HEK293T (cell line): ENCODE data around the gene SLC49A3.

ENCODE experiments used
- CTCF ChIA-PET: fragments of 350-600 bp; formaldehyde crosslinking; extraction: SDS; loops from one replicate; lab custom pipeline; 2021; ENCODE audit warnings: antibody characterized with exemption, inconsistent platforms; lab: Yijun Ruan, JAX
- POLR2A ChIA-PET: fragments of 350-600 bp; formaldehyde crosslinking; extraction: SDS; loops from one replicate; lab custom pipeline; 2020; ENCODE audit warnings: antibody characterized with exemption, inconsistent platforms; lab: Yijun Ruan, JAX
- DNase-seq: peaks from one replicate; pipeline ENCODE4 v3.0.0; 2012; ENCODE audit warnings: mixed read lengths; ENCODE audit errors: extremely low spot score
- ARNT ChIP-seq: fragments of 450-650 bp; IDR thresholded peaks from 2 replicates; pipeline ENCODE4 v1.6.1; 2017; ENCODE audit warnings: mild to moderate bottlenecking
- BHLHE40 ChIP-seq: fragments of 450-650 bp; IDR thresholded peaks from 2 replicates; pipeline ENCODE4 v1.6.1; 2016; ENCODE audit warnings: mild to moderate bottlenecking, moderate library complexity, borderline replicate concordance
- CTBP1 ChIP-seq: fragments of 450-650 bp; IDR thresholded peaks from 2 replicates; pipeline ENCODE4 v1.6.1; 2016; ENCODE audit warnings: borderline replicate concordance
- ELF4 ChIP-seq: fragments of 450-650 bp; IDR thresholded peaks from 2 replicates; pipeline ENCODE4 v1.6.1; 2017; ENCODE audit warnings: antibody characterized with exemption
- FOXA1 ChIP-seq: fragments of 450-650 bp; IDR thresholded peaks from 2 replicates; pipeline ENCODE4 v1.6.1; 2016; ENCODE audit warnings: mild to moderate bottlenecking
- FOXK2 ChIP-seq: fragments of 450-650 bp; IDR thresholded peaks from 2 replicates; pipeline ENCODE4 v1.6.1; 2016; ENCODE audit warnings: mild to moderate bottlenecking
- FOXM1 ChIP-seq: fragments of 450-650 bp; IDR thresholded peaks from 2 replicates; pipeline ENCODE4 v1.6.1; 2017; ENCODE audit warnings: mild to moderate bottlenecking, borderline replicate concordance
- HDGF ChIP-seq: fragments of 450-650 bp; IDR thresholded peaks from 2 replicates; pipeline ENCODE4 v1.6.1; 2017; ENCODE audit warnings: antibody characterized with exemption, borderline replicate concordance
- L3MBTL2 ChIP-seq: fragments of 450-650 bp; conservative IDR thresholded peaks from 2 replicates; pipeline ENCODE4 v1.6.1; 2016; ENCODE audit warnings: mild to moderate bottlenecking
- LEF1 ChIP-seq: fragments of 450-650 bp; IDR thresholded peaks from 2 replicates; pipeline ENCODE4 v1.6.1; 2017; ENCODE audit warnings: mild to moderate bottlenecking, borderline replicate concordance
- NFRKB ChIP-seq: fragments of 450-650 bp; IDR thresholded peaks from 2 replicates; pipeline ENCODE4 v1.6.1; 2016; ENCODE audit warnings: mild to moderate bottlenecking, moderate library complexity
- SP1 ChIP-seq: fragments of 450-650 bp; IDR thresholded peaks from 2 replicates; pipeline ENCODE4 v1.6.1; 2017
- SUZ12 ChIP-seq: fragments of 450-650 bp; IDR thresholded peaks from 2 replicates; pipeline ENCODE4 v1.6.1; 2016; ENCODE audit warnings: mild to moderate bottlenecking
- TARDBP ChIP-seq: fragments of 450-650 bp; IDR thresholded peaks from 2 replicates; pipeline ENCODE4 v1.6.1; 2016
- ZNF384 ChIP-seq: fragments of 450-650 bp; IDR thresholded peaks from 2 replicates; pipeline ENCODE4 v1.6.1; 2016
- TF ChIP-seq, protein P1 (sequence below): fragments of 450-650 bp; IDR thresholded peaks from 2 replicates; pipeline ENCODE4 v1.6.1; 2016

SLC49A3 gene

DNA sequence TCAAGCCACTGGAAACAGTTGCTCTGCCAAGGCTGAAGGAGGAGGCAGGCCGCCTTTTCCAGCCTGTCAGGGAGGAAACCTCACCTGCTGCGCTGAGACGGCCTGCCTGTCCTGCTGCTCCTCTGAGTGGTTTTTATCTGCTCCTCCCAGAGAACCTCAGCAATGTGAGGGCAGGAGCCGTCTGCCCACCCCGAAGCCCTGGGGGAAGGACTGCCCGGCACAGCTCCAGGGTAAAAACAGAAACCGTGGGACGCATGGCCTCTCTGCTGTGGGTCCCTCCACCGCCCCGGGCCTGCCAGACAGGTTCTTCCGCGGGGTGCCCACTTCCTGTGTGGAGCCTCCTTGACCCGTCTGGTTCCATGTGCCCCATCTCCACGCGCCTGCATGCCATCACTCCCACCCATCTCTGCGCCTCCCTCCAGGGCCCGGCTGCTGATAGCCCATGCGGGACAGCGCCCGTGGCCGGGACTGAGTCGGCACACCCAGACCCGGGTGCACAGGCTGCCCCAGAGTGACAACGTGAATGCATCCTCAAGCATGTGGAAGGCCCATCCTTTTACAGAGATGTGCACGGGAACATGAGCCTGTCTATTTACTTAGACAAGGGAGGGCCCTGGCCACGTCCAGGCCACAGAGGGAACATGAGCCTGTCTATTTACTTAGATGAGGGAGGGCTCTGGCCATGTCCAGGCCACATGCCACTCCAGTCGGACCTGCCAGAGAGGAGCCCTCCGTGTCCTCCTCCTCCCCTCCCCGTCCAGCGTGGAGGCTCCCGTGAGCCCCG is 4.0 kb upstream of the SLC49A3 start:
- POLR2A ChIA-PET, result no interaction called here
- no peak for DNase-seq
- CTCF ChIA-PET, result interaction anchor here (1.3 kb wide), 1 partner anchor 9 kb away, joined by 10 read pairs; no protein-coding TSS in a partner anchor
- no peak for TF ChIP-seq ZNF384
- TF ChIP-seq SUZ12, result no peak
- no peak for TF ChIP-seq HDGF
- TF ChIP-seq, protein P1, sequence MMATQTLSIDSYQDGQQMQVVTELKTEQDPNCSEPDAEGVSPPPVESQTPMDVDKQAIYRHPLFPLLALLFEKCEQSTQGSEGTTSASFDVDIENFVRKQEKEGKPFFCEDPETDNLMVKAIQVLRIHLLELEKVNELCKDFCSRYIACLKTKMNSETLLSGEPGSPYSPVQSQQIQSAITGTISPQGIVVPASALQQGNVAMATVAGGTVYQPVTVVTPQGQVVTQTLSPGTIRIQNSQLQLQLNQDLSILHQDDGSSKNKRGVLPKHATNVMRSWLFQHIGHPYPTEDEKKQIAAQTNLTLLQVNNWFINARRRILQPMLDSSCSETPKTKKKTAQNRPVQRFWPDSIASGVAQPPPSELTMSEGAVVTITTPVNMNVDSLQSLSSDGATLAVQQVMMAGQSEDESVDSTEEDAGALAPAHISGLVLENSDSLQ, result no peak

DNA sequence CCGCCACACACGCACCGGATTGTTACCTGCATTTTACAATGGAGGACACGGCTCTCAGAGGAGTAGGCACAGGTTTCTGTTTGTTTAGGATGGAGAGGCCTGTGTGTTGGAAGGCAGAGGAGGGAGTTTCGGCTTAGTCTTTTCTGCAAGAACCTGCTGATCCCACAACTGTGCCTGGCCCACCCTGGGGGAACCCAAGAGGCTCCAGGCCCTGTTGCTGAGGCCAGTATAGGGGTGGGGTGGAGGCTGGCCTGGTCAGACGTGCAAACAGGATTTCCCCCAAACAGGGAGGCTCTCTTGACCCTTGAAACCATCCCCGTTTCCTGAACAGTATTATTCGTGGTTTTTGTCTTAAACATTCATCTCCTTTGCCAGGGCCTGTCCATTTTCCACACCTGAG is 772 bp upstream of the SLC49A3 start:
- CTCF ChIA-PET, result no interaction called here
- POLR2A ChIA-PET, result no interaction called here
- DNase-seq, result no peak
- TF ChIP-seq ARNT (no peak), NFRKB (no peak), CTBP1 (no peak), FOXM1 (no peak), BHLHE40 (no peak), ELF4 (no peak), SP1 (no peak), LEF1 (no peak), TARDBP (no peak), HDGF (no peak), SUZ12 (no peak)
- TF ChIP-seq, protein P1, result no peak

DNA sequence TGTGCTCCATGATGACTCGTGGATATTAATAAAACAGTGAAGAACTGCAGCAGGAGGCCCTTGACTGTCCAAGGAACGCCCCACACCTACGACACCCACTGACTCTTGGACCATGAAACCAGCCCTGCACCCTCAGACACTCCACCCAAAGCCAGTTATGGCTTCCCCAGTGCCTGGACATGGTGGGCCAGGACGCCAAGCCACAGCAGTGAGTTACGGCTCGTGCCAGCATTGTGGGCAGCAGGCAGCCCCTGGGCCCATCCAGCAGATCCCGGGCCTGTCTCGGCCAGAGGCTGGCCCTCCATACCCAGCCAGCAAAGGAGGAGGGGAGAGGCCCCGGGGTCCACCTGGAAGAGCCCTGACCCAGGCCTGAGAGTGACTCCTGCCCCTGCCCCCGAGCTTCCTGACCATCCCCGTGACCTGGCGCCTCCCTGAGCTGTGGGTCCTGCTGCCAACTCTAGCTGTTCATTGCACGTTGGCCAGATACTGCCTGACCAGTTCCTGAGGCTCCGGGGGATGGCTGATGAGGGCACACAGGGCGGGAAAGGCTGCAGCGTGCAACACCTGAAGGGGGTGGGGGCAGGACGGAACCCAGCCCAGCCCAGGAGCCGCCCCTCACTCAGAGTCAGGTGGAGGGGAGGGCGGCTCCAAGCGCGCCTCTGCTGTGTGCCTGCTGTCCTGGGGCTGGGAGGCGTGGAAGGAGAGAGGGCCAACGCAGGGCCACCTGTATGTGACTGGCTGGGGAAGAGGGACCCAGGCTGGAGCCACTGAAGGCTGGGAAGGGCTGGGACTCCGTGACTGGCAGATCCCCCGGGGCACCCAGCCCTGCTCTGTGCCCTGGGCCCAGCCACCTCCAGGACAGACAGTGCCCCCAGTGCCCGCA is 739 bp downstream of the SLC49A3 start:
- TF ChIP-seq FOXM1 (no peak), SUZ12 (no peak), BHLHE40 (no peak), FOXK2 (no peak), L3MBTL2 (no peak), LEF1 (no peak), ELF4 (no peak)
- CTCF ChIA-PET, result no interaction called here
- DNase-seq, result no peak
- POLR2A ChIA-PET, result interaction anchor here (1.3 kb wide), 1 partner anchor 13 kb away, joined by 4 read pairs; no protein-coding TSS in a partner anchor

DNA sequence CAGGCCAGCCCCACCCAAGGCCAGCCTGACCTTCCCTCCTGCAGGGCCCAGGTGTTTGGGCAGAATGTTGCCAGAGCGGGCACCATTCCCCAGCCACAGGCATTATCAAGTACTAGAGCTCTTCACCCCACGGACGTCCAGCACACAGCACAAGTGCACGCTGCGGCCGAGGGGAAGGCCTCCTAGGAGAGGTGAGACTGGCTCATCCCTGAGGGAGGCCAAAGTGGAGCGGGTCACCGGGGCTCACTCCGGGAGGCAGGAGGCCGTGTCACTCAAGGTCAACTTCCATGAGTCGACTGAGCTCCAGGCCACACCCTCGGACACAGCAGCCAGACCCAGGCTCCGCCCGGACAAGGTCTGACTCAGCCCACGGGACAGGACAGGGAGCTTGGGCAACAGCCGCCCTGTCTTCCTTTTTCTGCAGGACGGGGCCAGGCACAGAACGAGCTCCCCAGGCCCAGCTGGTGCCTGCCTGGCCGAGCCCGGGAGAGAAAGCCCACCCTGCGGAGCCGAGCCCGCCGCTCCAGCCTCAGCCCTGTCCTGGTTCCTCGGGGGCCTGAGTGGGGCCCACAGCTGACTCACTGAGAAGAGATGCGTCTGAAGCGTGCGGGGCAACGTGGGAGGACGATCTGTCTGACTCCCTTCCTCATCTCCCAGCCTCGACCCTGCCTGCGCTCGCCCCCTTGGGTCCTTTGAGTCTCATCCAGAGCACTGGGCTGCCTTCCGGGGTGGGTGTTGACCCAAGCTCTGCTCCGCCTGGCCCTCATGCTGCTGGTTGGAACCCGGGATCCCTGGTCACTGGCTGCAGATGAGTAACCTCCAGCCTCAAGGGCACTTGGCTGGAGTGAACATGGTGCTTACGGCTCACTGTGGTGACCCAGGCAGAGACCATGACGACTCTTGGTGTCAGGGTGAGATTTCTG is 1.6 kb downstream of the SLC49A3 start:
- POLR2A ChIA-PET, result interaction anchor here (0.6 to 1.3 kb wide), 2 partner anchors 12 to 407 kb away, joined by 3 to 4 read pairs; no protein-coding TSS in a partner anchor
- no peak for DNase-seq
- TF ChIP-seq FOXM1 (no peak), CTBP1 (no peak), FOXK2 (no peak), ELF4 (no peak), ZNF384 (no peak), ARNT (no peak), FOXA1 (no peak), TARDBP (no peak), LEF1 (no peak)
- TF ChIP-seq, protein P1, result no peak
- CTCF ChIA-PET, result no interaction called here

DNA sequence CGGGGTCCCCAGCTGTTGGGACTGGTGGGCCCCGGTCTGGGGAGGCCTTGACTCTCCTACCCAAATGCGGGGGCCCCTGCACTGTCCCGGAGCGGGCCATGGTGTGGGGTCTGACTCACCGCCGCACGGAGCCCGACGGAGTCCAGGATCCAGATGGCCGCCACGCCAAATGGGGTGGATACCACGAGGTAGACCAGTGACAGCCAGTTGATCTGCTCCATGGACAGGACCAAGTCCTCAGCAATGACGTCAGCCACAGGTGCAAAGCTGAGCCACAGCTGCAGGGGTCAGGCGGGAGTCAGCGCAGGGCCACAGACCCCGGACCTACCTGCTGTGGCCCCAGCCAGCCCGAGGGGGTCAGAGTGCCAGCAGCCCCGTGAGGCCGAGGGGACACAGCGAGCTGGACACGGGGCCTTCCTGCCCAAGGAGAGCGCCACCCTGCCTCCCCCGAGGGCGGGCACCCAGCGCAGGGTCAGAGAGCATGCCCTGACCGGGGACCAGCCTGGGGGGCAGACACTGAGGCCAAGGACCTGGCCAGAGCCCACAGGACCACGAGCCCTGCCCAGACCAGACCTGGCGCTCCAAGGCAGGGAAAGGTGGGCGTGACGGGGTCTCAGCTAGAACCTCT is 2.4 kb downstream of the SLC49A3 start:
- CTCF ChIA-PET, result no interaction called here
- POLR2A ChIA-PET, result interaction anchor here (0.6 to 1.3 kb wide), 2 partner anchors 11 to 408 kb away, joined by 3 to 4 read pairs; no protein-coding TSS in a partner anchor
- no peak for DNase-seq
- TF ChIP-seq ARNT, result no peak
- TF ChIP-seq SUZ12, result no peak
- no peak for TF ChIP-seq BHLHE40
